HG02588 (cell line): ENCODE results near the gene MYL10.
"Not testable (repeated sequence)": the region's sequence is repeated elsewhere in the genome, so short reads cannot be mapped to it uniquely, and the experiment has no call there.

Source experiments
- ATAC-seq: cut with Tn5 transposase; IDR thresholded peaks from one replicate; pipeline ENCODE4 v1.9.1; 2021; ENCODE audit warnings: mild to moderate bottlenecking, moderate library complexity; ENCODE audit not compliant: unreplicated experiment

Gene MYL10

GRCh38 chr7:101620991-101621390 lies 8.1 kb downstream of the MYL10 start:
- no peak for ATAC-seq

- ATAC-seq = no peak
These were observed 8.7 kb downstream of the MYL10 start for GRCh38 chr7:101620395-101620794.

DNA sequence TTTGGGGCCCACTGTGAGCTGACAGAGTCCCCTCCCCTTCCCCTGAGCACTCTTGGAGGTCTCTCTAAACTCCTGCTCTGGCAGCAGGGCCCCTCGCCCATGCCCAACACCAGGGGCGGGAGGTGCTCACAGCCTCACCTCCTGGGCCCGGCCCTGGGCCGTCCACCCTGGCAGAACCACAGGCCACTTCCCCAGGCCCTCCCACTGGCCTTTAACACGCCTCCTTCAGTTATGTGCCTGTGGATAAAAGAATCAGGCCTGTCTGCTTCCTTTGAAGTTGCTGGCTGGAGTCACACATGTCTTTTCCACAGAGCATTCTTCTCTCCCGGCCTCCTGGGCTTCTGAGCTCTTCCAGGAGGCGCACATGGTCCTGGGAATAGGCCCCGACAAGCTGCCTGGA lies 10.2 kb downstream of the MYL10 start:
- no peak for ATAC-seq

DNA sequence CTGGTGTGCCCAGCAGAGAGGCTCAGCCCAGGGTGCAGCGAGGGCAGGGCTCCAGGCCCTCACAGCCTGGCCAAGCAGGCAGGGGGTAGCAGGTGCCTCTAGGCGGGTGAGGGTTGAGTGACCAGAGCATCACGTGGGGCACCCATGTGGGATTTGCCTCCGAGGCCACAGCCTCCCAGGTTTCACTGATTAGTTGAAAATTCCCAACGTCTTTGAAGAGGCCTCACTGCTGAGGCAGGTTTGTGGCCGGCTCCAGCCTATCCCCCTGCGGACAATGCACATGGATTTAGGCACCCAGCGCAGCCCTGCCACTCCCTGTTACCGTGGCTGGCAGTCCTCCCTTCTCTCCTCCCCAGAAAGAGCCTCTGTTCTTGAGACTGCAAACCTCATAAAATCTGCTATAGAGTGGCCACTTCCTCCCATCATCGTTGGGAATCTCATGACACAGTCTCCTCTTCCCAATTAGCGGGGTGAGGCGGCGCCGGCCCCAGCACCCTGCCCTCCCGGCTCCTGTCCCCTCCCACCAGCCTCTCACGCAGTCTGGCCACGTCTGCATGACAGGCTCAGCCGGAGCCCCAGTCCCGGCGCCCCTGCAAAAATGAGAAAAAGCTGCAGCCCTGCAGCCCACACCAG lies 10.8 kb downstream of the MYL10 start:
- no peak for ATAC-seq

DNA sequence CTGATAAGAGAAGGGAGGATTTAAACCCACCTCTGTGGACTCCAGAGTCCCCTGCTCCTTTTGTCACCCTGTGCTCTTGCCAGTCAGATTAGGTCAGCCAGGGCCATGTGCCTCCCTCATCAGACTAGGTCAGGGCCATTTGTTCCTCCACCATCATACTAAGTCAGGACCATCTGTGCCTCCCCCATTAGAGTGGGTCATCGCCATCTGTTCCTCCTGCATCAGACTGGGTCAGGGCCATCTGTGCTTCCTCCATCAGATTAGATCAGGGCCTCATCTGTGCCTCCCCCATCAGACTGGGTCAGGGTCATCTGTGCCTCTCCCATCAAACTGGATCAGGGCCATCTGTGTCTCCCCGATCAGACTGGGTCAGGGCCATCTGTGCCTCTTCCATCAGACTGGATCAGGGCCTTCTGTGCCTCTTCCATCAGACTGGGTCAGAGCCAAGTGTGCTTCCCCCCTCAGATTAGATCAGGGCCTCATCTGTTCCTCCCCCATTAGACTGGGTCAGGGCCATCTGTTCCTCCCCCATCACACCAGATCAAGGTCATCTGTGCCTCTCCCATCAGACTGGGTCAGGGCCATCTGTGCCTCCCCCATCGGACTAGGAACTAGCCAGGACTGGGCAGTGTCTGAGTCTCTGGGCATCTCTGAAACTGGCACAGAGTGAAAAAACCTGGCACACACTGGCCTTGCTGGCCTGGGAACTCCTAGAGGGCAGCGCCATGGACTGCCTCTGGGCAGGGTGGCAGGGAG lies 11.5 kb downstream of the MYL10 start:
- no peak for ATAC-seq

DNA sequence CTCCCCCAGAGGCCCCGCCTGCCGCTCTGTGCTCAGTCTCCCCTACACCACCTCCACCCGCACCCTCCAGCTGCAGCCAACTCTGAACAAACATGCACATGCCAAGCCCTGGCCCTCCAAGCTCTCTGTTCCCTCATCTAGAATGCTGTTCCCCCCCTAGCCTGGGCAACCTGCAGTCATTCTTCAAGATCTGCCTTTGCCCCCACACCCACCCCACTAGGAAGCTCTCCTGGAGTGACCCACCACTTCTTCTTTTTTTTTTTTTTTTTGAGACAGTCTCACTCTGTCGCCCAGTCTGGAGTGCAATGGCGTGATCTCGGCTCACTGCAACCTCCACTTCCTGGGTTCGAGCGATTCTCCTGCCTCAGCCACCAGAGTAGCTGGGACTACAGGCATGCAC lies 13.7 kb downstream of the MYL10 start:
- ATAC-seq = no peak

DNA sequence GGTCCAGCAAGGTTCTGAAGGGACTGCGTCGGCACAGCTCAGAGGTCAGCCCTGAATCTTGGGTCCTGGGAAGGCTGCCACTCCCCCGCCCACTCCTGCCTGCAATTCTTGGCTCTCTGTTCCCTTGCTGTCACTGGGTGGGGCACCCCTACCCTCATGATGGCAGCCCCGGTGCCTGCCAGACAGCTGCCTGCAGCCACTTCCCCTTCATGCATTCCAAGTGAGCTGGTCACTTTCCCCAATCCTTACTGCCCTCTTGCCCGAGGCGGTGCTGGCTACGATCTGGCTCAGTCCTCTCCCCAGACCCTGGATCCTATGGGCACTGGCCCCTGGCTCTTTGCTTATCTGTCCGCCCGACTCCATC lies 14.2 kb downstream of the MYL10 start:
- no peak for ATAC-seq

DNA sequence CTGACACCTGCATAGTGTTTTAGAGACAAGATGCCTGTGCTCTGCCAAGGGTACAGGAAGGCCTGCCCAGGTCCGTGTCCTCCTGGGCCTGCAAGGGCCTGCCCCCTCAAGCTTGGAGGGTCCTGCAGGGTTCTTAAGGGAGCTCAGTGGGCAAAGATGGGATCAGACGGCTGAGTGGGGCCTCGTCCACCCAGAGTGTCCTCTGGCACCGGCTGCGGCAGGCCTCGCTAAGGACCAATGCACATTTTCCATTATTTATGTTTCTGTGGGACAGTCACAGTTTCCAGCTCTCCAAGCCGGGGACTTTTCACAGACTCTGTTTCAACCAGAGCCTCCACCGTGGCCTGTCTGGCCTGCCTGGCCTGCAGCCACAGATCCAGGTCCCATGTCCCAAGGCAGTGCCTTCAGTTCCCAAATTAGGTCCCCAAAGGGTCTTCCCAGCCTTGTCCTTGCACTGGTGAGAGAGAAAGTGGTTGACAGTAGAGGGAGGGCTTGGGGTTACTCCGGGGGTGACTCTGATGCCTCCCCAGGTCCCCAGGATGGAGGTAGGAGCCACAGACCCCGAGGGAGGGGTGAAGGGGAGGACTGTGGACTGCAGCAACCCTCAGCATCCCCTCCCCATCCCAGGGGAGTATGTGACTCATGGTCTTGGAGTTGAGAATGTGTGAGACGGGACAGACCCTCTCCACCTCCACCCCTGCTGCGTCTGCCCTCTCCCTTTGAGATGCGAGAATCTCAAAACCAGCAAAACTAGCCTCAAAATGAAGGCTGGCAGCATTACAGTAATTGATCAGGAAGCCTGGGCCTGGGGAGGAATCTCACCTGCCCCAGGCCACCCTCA lies 14.8 kb downstream of the MYL10 start:
- ATAC-seq = no peak

- ATAC-seq = no peak
These were observed 16.1 kb downstream of the MYL10 start for GRCh38 chr7:101612885-101613515.

- no peak for ATAC-seq
These were observed 20.1 kb downstream of the MYL10 start for GRCh38 chr7:101608772-101609713.

DNA sequence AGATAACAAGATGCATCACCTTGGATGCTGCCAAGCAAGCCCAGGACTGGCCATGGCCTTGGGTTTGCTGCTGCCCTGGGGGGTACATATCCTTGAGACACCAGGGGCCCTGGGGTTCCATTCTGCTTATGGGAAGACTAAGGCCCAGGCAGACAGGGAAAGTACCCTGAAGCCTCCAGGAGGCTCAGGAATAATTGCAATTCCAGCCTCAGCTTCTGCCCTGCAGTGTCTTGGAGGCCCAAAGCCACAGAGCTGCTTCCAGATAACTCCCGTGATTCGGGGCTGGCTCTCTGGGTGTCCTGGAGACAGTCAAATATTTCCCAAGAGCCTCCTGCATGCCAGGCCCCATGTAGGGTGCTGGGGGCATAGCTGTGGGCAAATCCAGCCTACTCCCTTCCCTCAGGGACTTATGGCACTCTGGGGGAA lies 22.6 kb downstream of the MYL10 start:
- no peak for ATAC-seq

GRCh38 chr7:101605611-101606497 lies 23.2 kb downstream of the MYL10 start:
- ATAC-seq = no peak

DNA sequence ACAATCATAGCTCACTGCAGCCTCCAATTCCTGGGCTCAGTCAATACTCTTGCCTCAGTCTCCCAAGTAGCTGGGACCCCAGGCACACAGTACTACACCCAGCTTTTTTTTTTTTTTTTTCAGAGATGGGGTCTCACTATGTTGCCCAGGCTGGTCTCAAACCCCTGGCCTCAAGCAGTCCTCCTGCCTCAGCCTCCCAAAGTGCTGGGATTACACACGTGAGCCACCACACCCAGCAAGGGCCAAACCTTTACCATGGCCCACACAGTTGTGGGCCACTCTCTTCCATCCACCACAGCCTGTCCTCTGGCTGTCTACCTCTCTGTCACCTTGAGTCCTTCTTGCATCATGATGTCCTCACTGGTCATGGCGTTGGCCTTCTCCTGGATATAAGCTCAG lies 24.2 kb downstream of the MYL10 start:
- not testable (repeated sequence) for ATAC-seq

- ATAC-seq = no peak
These were observed 24.7 kb downstream of the MYL10 start for GRCh38 chr7:101604331-101604933.

DNA sequence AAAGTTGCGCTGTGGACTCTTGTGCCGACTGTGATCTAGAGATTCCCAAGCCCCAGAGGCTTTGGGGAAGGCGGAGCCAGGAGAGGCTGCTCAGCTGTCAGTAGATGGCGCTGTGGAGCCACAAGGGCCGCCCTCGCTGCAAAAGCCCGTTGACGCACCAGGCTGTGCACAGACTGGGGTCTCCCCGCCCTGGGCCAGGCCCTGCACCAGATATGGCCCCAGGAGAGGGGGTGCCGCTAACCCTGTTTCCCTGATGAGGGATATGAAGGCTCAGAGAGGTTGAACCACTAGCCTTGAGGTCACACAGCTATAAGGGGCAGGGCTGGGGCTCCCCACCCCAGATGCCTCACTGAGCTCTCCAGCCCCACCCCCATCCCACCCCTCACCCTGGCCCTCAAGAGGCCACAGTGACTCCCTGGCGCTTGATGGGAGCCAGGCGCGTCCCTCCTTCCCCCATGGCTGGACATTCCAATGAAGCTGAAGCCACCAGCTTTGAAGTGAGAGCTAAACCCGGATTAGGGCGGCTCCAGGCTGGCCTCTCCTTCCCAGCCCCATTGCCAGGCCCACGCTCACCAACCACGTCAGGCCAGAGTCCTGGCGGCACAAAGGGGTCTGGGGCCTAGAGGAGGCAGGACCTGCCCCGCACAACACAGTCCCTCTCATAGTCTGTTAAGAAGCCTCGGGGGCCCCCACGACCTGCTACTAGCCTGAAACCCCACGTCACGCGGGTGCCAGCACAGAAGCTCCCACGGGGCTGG lies 26.4 kb downstream of the MYL10 start:
- no peak for ATAC-seq

- no peak for ATAC-seq
These were observed 27.0 kb downstream of the MYL10 start for GRCh38 chr7:101602082-101602481.

DNA sequence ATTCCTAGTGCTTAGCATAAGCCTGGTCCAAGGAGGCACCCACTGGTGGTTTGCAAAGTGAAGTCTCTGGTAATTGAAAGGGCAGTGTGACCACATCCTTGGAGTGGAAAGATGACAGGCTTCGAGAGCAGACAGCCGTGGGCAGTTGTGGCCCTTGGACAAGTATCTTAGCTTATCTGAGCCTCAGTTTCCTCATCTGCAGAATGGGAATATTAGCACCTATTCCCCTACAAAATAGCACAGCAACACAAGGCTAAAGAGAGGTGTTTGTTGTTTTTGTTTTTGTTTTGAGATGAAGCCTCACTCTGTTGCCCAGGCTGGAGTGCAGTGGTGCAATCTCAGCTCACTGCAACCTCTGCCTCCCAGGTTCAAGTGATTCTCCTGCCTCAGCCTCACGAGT lies 29.3 kb downstream of the MYL10 start:
- ATAC-seq = no peak
